HEK293 (cell line): Measurements from ENCODE around the gene GCNA.

Experiments
- PRDM1 ChIP-seq: fragments of 450-650 bp; formaldehyde crosslinking; IDR thresholded peaks from 2 replicates; pipeline ENCODE4; 2016; ENCODE audit warnings: missing biosample characterization, missing genetic modification characterization
- YY1 ChIP-seq: fragments of 450-650 bp; formaldehyde crosslinking; IDR thresholded peaks from 2 replicates; pipeline ENCODE4 v1.5.1; 2018; ENCODE audit warnings: missing biosample characterization, missing genetic modification characterization
- ZNF223 ChIP-seq: fragments of 450-650 bp; formaldehyde crosslinking; IDR thresholded peaks from 2 replicates; pipeline ENCODE4 v1.5.1; 2016; ENCODE audit warnings: missing biosample characterization, missing genetic modification characterization
- ZNF274 ChIP-seq, 2 experiments: fragments of 200-500 bp in 1 of 2; fragments of 450-650 bp in 1 of 2; sonication (Bioruptor generic) in 1 of 2; formaldehyde crosslinking in 1 of 2; IDR thresholded peaks; 2 replicates each; pipeline versions ENCODE4 v1.5.1 to v1.6.1; 2014 to 2016; ENCODE audit warnings: borderline replicate concordance in 1 of 2, inconsistent platforms in 1 of 2, low read length in 1 of 2, missing biosample characterization in 1 of 2, missing genetic modification characterization in 1 of 2
- ZNF510 ChIP-seq: fragments of 450-650 bp; formaldehyde crosslinking; IDR thresholded peaks from 2 replicates; pipeline ENCODE4 v1.5.1; 2018; ENCODE audit warnings: mild to moderate bottlenecking, missing genetic modification characterization, missing biosample characterization; ENCODE audit not compliant: insufficient replicate concordance
- ZNF521 ChIP-seq: fragments of 450-650 bp; formaldehyde crosslinking; IDR thresholded peaks from 2 replicates; pipeline ENCODE4 v1.5.1; 2017; ENCODE audit warnings: missing biosample characterization, mild to moderate bottlenecking, missing genetic modification characterization
- ZNF561 ChIP-seq: fragments of 450-650 bp; IDR thresholded peaks from 2 replicates; pipeline ENCODE4 v1.5.1; 2018; ENCODE audit warnings: missing biosample characterization, missing genetic modification characterization, borderline replicate concordance
- TF ChIP-seq, protein P1 (sequence below): fragments of 450-650 bp; formaldehyde crosslinking; IDR thresholded peaks from 2 replicates; pipeline ENCODE4 v1.5.1; 2016; ENCODE audit warnings: missing biosample characterization, missing genetic modification characterization
- TF ChIP-seq, protein P2 (sequence below): fragments of 450-650 bp; formaldehyde crosslinking; optimal IDR thresholded peaks from 2 replicates; pipeline ENCODE3; 2016; ENCODE audit warnings: missing biosample characterization, mild to moderate bottlenecking, missing genetic modification characterization
- TF ChIP-seq, protein P3 (sequence below): fragments of 450-650 bp; formaldehyde crosslinking; IDR thresholded peaks from 2 replicates; pipeline ENCODE4 v1.5.1; 2016; ENCODE audit warnings: missing biosample characterization, missing genetic modification characterization
- TF ChIP-seq, protein P4 (sequence below): fragments of 450-650 bp; formaldehyde crosslinking; IDR thresholded peaks from 2 replicates; pipeline ENCODE4 v1.5.1; 2016; ENCODE audit warnings: missing biosample characterization, missing genetic modification characterization
- TF ChIP-seq, protein P5 (sequence below): fragments of 450-650 bp; formaldehyde crosslinking; IDR thresholded peaks from 2 replicates; pipeline ENCODE4 v1.5.1; 2016; ENCODE audit warnings: missing biosample characterization, missing genetic modification characterization
- TF ChIP-seq, protein P6 (sequence below): fragments of 450-650 bp; formaldehyde crosslinking; IDR thresholded peaks from 2 replicates; pipeline ENCODE4 v1.5.1; 2017; ENCODE audit warnings: missing biosample characterization, missing genetic modification characterization

DNA sequence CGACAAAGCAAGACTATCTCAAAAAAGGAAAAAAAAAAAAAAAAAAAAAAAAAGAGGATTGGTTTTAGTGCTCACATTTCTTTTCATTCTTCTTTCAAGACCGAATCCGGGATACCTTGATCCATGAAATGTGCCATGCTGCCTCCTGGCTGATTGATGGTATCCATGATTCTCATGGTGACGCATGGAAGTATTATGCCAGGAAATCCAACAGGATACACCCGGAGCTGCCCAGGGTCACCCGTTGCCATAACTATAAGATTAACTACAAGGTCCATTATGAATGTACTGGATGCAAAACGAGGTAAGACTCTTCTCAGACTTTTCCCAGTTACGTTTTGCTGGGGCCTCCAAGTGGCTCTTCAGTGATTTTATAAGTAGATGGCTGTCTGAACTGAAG lies 34.0 kb downstream of the GCNA start:
- TF ChIP-seq ZNF274 (IDR thresholded peaks at IDR 0.05; ENCODE audit: low read length): no peak
- TF ChIP-seq ZNF274 (tag by site-specific recombination; IDR thresholded peaks at IDR 0.05; ENCODE audit: borderline replicate concordance): no peak
- no peak for TF ChIP-seq ZNF561 (tag by site-specific recombination)
- TF ChIP-seq, protein P1, sequence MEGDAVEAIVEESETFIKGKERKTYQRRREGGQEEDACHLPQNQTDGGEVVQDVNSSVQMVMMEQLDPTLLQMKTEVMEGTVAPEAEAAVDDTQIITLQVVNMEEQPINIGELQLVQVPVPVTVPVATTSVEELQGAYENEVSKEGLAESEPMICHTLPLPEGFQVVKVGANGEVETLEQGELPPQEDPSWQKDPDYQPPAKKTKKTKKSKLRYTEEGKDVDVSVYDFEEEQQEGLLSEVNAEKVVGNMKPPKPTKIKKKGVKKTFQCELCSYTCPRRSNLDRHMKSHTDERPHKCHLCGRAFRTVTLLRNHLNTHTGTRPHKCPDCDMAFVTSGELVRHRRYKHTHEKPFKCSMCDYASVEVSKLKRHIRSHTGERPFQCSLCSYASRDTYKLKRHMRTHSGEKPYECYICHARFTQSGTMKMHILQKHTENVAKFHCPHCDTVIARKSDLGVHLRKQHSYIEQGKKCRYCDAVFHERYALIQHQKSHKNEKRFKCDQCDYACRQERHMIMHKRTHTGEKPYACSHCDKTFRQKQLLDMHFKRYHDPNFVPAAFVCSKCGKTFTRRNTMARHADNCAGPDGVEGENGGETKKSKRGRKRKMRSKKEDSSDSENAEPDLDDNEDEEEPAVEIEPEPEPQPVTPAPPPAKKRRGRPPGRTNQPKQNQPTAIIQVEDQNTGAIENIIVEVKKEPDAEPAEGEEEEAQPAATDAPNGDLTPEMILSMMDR (tag by site-specific recombination): no peak
- no peak for TF ChIP-seq YY1
- no peak for TF ChIP-seq ZNF521 (tag by site-specific recombination)
- no peak for TF ChIP-seq ZNF510 (tag by site-specific recombination)
- TF ChIP-seq, protein P2, sequence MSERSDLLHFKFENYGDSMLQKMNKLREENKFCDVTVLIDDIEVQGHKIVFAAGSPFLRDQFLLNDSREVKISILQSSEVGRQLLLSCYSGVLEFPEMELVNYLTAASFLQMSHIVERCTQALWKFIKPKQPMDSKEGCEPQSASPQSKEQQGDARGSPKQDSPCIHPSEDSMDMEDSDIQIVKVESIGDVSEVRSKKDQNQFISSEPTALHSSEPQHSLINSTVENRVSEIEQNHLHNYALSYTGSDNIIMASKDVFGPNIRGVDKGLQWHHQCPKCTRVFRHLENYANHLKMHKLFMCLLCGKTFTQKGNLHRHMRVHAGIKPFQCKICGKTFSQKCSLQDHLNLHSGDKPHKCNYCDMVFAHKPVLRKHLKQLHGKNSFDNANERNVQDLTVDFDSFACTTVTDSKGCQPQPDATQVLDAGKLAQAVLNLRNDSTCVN (tag by site-specific recombination): no peak
- TF ChIP-seq, protein P3, sequence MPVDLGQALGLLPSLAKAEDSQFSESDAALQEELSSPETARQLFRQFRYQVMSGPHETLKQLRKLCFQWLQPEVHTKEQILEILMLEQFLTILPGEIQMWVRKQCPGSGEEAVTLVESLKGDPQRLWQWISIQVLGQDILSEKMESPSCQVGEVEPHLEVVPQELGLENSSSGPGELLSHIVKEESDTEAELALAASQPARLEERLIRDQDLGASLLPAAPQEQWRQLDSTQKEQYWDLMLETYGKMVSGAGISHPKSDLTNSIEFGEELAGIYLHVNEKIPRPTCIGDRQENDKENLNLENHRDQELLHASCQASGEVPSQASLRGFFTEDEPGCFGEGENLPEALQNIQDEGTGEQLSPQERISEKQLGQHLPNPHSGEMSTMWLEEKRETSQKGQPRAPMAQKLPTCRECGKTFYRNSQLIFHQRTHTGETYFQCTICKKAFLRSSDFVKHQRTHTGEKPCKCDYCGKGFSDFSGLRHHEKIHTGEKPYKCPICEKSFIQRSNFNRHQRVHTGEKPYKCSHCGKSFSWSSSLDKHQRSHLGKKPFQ (tag by site-specific recombination): no peak
- TF ChIP-seq, protein P4, sequence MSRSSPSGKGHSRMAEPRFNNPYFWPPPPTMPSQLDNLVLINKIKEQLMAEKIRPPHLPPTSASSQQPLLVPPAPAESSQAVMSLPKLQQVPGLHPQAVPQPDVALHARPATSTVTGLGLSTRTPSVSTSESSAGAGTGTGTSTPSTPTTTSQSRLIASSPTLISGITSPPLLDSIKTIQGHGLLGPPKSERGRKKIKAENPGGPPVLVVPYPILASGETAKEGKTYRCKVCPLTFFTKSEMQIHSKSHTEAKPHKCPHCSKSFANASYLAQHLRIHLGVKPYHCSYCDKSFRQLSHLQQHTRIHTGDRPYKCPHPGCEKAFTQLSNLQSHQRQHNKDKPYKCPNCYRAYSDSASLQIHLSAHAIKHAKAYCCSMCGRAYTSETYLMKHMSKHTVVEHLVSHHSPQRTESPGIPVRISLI (tag by site-specific recombination): no peak
- TF ChIP-seq ZNF223: no peak
- TF ChIP-seq, protein P5, sequence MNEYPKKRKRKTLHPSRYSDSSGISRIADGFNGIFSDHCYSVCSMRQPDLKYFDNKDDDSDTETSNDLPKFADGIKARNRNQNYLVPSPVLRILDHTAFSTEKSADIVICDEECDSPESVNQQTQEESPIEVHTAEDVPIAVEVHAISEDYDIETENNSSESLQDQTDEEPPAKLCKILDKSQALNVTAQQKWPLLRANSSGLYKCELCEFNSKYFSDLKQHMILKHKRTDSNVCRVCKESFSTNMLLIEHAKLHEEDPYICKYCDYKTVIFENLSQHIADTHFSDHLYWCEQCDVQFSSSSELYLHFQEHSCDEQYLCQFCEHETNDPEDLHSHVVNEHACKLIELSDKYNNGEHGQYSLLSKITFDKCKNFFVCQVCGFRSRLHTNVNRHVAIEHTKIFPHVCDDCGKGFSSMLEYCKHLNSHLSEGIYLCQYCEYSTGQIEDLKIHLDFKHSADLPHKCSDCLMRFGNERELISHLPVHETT: no peak
- TF ChIP-seq PRDM1 (tag by site-specific recombination): no peak
- TF ChIP-seq, protein P6, sequence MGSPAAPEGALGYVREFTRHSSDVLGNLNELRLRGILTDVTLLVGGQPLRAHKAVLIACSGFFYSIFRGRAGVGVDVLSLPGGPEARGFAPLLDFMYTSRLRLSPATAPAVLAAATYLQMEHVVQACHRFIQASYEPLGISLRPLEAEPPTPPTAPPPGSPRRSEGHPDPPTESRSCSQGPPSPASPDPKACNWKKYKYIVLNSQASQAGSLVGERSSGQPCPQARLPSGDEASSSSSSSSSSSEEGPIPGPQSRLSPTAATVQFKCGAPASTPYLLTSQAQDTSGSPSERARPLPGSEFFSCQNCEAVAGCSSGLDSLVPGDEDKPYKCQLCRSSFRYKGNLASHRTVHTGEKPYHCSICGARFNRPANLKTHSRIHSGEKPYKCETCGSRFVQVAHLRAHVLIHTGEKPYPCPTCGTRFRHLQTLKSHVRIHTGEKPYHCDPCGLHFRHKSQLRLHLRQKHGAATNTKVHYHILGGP (tag by site-specific recombination): no peak
